ENCODE data around the gene PERCC1.
A peak's percentile ranks its signal among the peaks of the same experiment; 100 is the strongest.

PERCC1 gene

DNA sequence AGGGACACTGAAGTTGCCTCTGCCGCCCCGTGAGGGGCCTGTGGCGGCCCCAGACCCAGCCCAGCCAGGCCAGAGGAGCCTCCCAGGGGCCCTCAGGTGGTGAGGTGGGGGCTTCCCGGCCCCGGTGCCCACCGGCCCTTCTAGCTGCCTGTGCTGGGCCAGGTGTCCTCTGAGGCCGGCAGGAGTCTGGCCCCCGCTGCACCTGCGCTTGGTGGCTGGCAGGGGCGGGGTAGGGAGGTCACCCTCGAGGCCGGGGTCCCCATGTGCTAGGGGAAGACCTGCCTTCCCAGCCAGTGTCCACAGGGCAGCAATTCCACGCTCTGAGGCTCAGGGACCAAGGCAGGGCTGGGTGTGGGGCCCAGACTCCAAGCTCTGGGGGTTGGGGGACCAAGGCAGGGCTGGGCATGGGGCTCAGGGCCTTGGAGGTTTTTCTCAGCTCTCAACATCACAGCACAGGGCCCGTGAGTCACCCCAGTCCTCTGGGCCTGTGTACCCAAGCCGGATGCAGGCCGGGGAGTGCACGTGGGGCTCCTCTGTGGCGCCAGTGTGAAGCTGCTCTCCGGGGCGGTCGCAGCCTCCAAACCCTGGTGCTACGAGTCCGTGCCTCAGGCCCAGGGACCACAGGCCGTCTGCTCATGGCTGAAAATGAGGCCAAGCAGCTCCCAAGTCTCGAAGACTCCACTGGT is 14.8 kb downstream of the PERCC1 start:
- DNase-seq (no peak), ATAC-seq (replicated peaks) (peak in 1 of 2 donors; percentile 26)
- Mint-ChIP-seq H3K4me1 (no peaks in the 10 kb centered on the region), H3K9me3 (no peaks in the 10 kb centered on the region), H3K27ac (peak overlapping the region; percentile 71), H3K27me3 (no peaks in the 10 kb centered on the region), H3K4me3 (no peak overlapping the region), H3K36me3 (peaks cover 23 to 24% of the 10 kb centered on the region in 2 donors)

- Mint-ChIP-seq H3K9me3 (no peaks in the 10 kb centered on the region), H3K27me3 (no peaks in the 10 kb centered on the region), H3K27ac (peak overlapping the region; percentile 71), H3K4me1 (no peaks in the 10 kb centered on the region), H3K4me3 (no peak overlapping the region), H3K36me3 (peaks cover 24 to 30% of the 10 kb centered on the region in 2 donors)
- ATAC-seq (replicated peaks) (no peak), DNase-seq (no peak)
These were observed 15.6 kb downstream of the PERCC1 start for GRCh38 chr16:1446296-1447080.

DNA sequence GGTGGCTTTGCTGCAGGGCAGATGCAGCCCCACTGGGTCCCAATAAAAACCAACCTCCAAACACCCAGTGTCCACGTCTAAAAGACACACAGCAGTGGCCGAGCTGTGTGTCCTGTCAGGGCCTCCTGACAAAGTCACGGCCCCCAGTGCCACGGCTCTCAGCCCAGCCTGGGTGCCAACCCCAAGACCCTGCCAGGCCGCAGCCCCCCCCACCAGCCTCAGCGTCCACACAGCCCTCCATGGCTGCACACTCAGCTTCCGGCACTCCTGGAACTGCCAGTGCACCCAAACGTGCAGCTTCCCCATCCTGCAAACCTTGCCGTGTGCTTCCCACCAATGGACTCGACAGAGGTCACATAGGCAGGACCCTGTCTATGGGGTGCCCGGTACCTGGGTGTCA is 17.1 kb downstream of the PERCC1 start:
- no peaks in the 10 kb centered on the region for H3K4me1 Mint-ChIP-seq
- H3K9me3 Mint-ChIP-seq, result no peaks in the 10 kb centered on the region
- H3K27ac Mint-ChIP-seq, result no peak overlapping the region
- DNase-seq (no peak), ATAC-seq (replicated peaks) (no peak)
- H3K4me3 Mint-ChIP-seq, result no peak overlapping the region
- H3K36me3 Mint-ChIP-seq, result peaks cover 30 to 37% of the 10 kb centered on the region in 2 donors
- no peaks in the 10 kb centered on the region for H3K27me3 Mint-ChIP-seq

- Mint-ChIP-seq H3K36me3 (peaks cover 35 to 37% of the 10 kb centered on the region in 2 donors), H3K4me1 (no peaks in the 10 kb centered on the region)
These were observed 17.7 kb downstream of the PERCC1 start for GRCh38 chr16:1448536-1449116.

GRCh38 chr16:1449201-1449788 is 18.4 kb downstream of the PERCC1 start:
- DNase-seq, result no peak
- no peaks in the 10 kb centered on the region for H3K9me3 Mint-ChIP-seq
- no peak overlapping the region for H3K4me3 Mint-ChIP-seq
- H3K27me3 Mint-ChIP-seq, result no peaks in the 10 kb centered on the region
- no peak for ATAC-seq (replicated peaks)
- no peaks in the 10 kb centered on the region for H3K4me1 Mint-ChIP-seq
- H3K36me3 Mint-ChIP-seq, result peaks cover 38 to 41% of the 10 kb centered on the region in 2 donors
- no peak overlapping the region for H3K27ac Mint-ChIP-seq

More at GRCh38 chr16:1448536-1449116, 17.7 kb downstream of the PERCC1 start:
- H3K27ac Mint-ChIP-seq, result no peak overlapping the region
- ATAC-seq (replicated peaks) (no peak), DNase-seq (no peak)
- H3K9me3 Mint-ChIP-seq, result no peaks in the 10 kb centered on the region
- H3K4me3 Mint-ChIP-seq, result no peak overlapping the region
- H3K27me3 Mint-ChIP-seq, result no peaks in the 10 kb centered on the region

GRCh38 chr16:1450218-1450617 is 19.3 kb downstream of the PERCC1 start:
- Mint-ChIP-seq H3K4me3 (no peak overlapping the region), H3K36me3 (peaks cover 41 to 43% of the 10 kb centered on the region in 2 donors), H3K27me3 (no peaks in the 10 kb centered on the region), H3K9me3 (no peaks in the 10 kb centered on the region), H3K27ac (no peak overlapping the region), H3K4me1 (no peaks in the 10 kb centered on the region)
- no peak for ATAC-seq (replicated peaks)
- DNase-seq, result no peak

DNA sequence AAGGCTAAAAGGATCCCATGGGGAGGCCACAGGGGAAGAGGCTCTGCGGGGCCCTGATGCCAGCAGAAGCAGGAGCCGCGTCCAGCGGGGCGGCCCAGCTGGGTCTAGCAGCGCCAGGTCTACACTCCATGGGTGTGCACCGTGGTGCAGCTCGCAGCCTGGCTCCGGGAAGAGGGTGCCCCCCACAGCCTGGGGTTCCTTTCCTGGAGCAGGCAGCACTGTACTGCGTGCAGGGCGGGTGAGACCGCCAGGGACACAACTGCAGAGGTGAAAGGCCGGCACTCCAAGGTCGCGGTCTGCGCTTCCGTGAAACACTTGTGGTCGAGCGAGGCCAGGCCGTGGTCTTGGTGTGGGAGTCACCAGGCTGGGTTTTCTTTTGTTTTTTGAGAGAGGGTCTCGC is 20.0 kb downstream of the PERCC1 start:
- H3K4me1 Mint-ChIP-seq, result no peaks in the 10 kb centered on the region
- H3K27ac Mint-ChIP-seq, result no peak overlapping the region
- no peak overlapping the region for H3K4me3 Mint-ChIP-seq
- ATAC-seq (replicated peaks) (no peak), DNase-seq (no peak)
- no peaks in the 10 kb centered on the region for H3K9me3 Mint-ChIP-seq
- H3K27me3 Mint-ChIP-seq, result no peaks in the 10 kb centered on the region
- peaks cover 42 to 43% of the 10 kb centered on the region in 2 donors for H3K36me3 Mint-ChIP-seq

- no peak overlapping the region for H3K4me3 Mint-ChIP-seq
- H3K4me1 Mint-ChIP-seq, result no peaks in the 10 kb centered on the region
- H3K9me3 Mint-ChIP-seq, result no peaks in the 10 kb centered on the region
- H3K36me3 Mint-ChIP-seq, result peaks cover 39 to 40% of the 10 kb centered on the region in 2 donors
- peak overlapping the region; percentile 47 for H3K27ac Mint-ChIP-seq
- no peaks in the 10 kb centered on the region for H3K27me3 Mint-ChIP-seq
- ATAC-seq (replicated peaks), result no peak
- no peak for DNase-seq
These were observed 21.0 kb downstream of the PERCC1 start for GRCh38 chr16:1451702-1452392.

GRCh38 chr16:1452530-1452929 is 21.7 kb downstream of the PERCC1 start:
- Mint-ChIP-seq H3K36me3 (peaks cover 39 to 40% of the 10 kb centered on the region in 2 donors), H3K27ac (no peak overlapping the region), H3K27me3 (no peaks in the 10 kb centered on the region), H3K4me3 (no peak overlapping the region), H3K4me1 (no peaks in the 10 kb centered on the region), H3K9me3 (no peaks in the 10 kb centered on the region)
- no peak for ATAC-seq (replicated peaks)
- no peak for DNase-seq

DNA sequence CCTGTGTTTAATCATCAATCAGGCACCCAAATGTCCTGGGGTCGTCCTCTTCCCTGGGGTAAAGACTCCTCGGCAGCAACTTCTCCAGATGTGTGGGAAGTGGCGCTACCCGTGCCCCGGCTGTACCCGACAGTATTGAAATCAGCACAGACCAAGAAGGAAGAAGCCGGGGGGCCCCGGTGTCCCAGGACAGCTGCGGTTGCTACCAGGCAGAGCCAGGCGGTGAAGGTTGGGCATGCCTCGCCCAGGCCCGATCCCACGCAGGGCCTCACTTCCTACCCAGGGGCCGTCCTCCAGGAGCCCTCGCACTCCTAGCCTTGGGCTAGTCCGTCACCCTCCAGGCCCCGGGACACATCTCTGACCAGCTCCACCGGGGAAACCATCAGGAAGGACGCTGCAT is 22.4 kb downstream of the PERCC1 start:
- H3K4me1 Mint-ChIP-seq, result peaks cover 4 to 7% of the 10 kb centered on the region in 2 donors
- no peak overlapping the region for H3K4me3 Mint-ChIP-seq
- peaks cover 40 to 42% of the 10 kb centered on the region in 2 donors for H3K36me3 Mint-ChIP-seq
- no peaks in the 10 kb centered on the region for H3K27me3 Mint-ChIP-seq
- H3K27ac Mint-ChIP-seq, result no peak overlapping the region
- DNase-seq (no peak), ATAC-seq (replicated peaks) (no peak)
- no peaks in the 10 kb centered on the region for H3K9me3 Mint-ChIP-seq

- Mint-ChIP-seq H3K27me3 (no peaks in the 10 kb centered on the region), H3K36me3 (peaks cover 39 to 45% of the 10 kb centered on the region in 2 donors), H3K4me3 (no peak overlapping the region), H3K27ac (no peak overlapping the region), H3K4me1 (peaks cover 12 to 18% of the 10 kb centered on the region in 2 donors), H3K9me3 (no peaks in the 10 kb centered on the region)
- DNase-seq (no peak), ATAC-seq (replicated peaks) (no peak)
These were observed 23.7 kb downstream of the PERCC1 start for GRCh38 chr16:1454561-1454960.

GRCh38 chr16:1455190-1456171 is 24.6 kb downstream of the PERCC1 start:
- H3K36me3 Mint-ChIP-seq, result peaks cover 40 to 46% of the 10 kb centered on the region in 2 donors

GRCh38 chr16:1456951-1457350 is 26.1 kb downstream of the PERCC1 start:
- Mint-ChIP-seq H3K4me1 (peaks cover 19 to 26% of the 10 kb centered on the region in 2 donors), H3K27ac (no peak overlapping the region), H3K9me3 (no peaks in the 10 kb centered on the region), H3K36me3 (peaks cover 40 to 45% of the 10 kb centered on the region in 2 donors), H3K27me3 (no peaks in the 10 kb centered on the region), H3K4me3 (no peak overlapping the region)
- ATAC-seq (replicated peaks) (no peak), DNase-seq (no peak)

More at GRCh38 chr16:1455190-1456171, 24.6 kb downstream of the PERCC1 start:
- no peaks in the 10 kb centered on the region for H3K9me3 Mint-ChIP-seq
- no peak overlapping the region for H3K27ac Mint-ChIP-seq
- no peak overlapping the region for H3K4me3 Mint-ChIP-seq
- ATAC-seq (replicated peaks) (no peak), DNase-seq (no peak)
- peaks cover 19 to 26% of the 10 kb centered on the region in 2 donors for H3K4me1 Mint-ChIP-seq
- no peaks in the 10 kb centered on the region for H3K27me3 Mint-ChIP-seq
